ENCODE measurements around the gene GPC6.

- no peak for TF ChIP-seq CTCF (IDR thresholded peaks at IDR 0.05)
- TF ChIP-seq POLR2AphosphoS5 (IDR thresholded peaks at IDR 0.05): no peak
- TF ChIP-seq EP300 (IDR thresholded peaks at IDR 0.05): no peak
These were observed 393.7 kb downstream of the GPC6 start for GRCh38 chr13:93620181-93620765.

Data from suprapubic skin (tissue), 4 donors.